Esophagus (tissue), 2 donors: ENCODE data around the gene FOSL1. TPM values are rescaled to one million over a fixed set of nuclear protein-coding genes. Genes with fewer than 3 reads are reported as not detected.
A peak's percentile ranks its signal among the peaks of the same experiment; 100 is the strongest.

Experiments used
- H3K27ac ChIP-seq, 2 donors: one replicate each; pipeline ENCODE4 v1.5.1; 2013; ENCODE audit warnings: low read depth in 2 of 2, mild to moderate bottlenecking in 2 of 2, inconsistent platforms in 1 of 2, low read length in 1 of 2, moderate library complexity in 1 of 2
- H3K27me3 ChIP-seq, 2 donors: one replicate each; pipeline ENCODE4 v1.6.1; 2013; ENCODE audit warnings: low read length in 2 of 2, control low read depth in 1 of 2, mild to moderate bottlenecking in 1 of 2; ENCODE audit not compliant: insufficient read depth in 2 of 2, control insufficient read depth in 1 of 2
- H3K36me3 ChIP-seq, 2 donors: one replicate each; pipeline ENCODE4 v1.6.1; 2013; ENCODE audit warnings: low read length in 1 of 2; ENCODE audit not compliant: control insufficient read depth in 2 of 2, insufficient read depth in 2 of 2
- H3K4me1 ChIP-seq, 2 donors: one replicate each; pipeline ENCODE4 v1.6.1; 2013; ENCODE audit warnings: low read length in 1 of 2; ENCODE audit not compliant: control insufficient read depth in 2 of 2, insufficient read depth in 2 of 2
- H3K4me3 ChIP-seq, 2 donors: one replicate each; pipeline ENCODE4 v1.5.1; 2013; ENCODE audit warnings: low read length in 2 of 2, mild to moderate bottlenecking in 2 of 2, low read depth in 1 of 2, moderate library complexity in 1 of 2
- H3K9me3 ChIP-seq, 2 donors: one replicate each; pipeline ENCODE4 v1.6.1; 2013; ENCODE audit warnings: mild to moderate bottlenecking in 2 of 2, low read depth in 1 of 2, low read length in 1 of 2, moderate library complexity in 1 of 2; ENCODE audit not compliant: control insufficient read depth in 2 of 2, insufficient read depth in 1 of 2
- WGBS, 2 donors: extraction: QIAGEN DNeasy Blood & Tissue Kit; methylation state at CpG; one replicate each; pipeline ENCODE4 v1.1.7; 2013; 5-methylcytosine and 5-hydroxymethylcytosine counted together
- polyA plus RNA-seq, 2 donors: library from polyadenylated mRNA; stranded (reverse); fragments of 200-250 nt; gene quantifications; one replicate each; pipeline ENCODE4 v1.2.3, GENCODE V29; 2013
- donor health status: healthy with polysubstance abuse.
- donor health status: Bipolar disorder and iron deficiency.

Gene FOSL1
- polyA plus RNA-seq = 10 to 100 TPM; 26.7 to 39.6 TPM

DNA sequence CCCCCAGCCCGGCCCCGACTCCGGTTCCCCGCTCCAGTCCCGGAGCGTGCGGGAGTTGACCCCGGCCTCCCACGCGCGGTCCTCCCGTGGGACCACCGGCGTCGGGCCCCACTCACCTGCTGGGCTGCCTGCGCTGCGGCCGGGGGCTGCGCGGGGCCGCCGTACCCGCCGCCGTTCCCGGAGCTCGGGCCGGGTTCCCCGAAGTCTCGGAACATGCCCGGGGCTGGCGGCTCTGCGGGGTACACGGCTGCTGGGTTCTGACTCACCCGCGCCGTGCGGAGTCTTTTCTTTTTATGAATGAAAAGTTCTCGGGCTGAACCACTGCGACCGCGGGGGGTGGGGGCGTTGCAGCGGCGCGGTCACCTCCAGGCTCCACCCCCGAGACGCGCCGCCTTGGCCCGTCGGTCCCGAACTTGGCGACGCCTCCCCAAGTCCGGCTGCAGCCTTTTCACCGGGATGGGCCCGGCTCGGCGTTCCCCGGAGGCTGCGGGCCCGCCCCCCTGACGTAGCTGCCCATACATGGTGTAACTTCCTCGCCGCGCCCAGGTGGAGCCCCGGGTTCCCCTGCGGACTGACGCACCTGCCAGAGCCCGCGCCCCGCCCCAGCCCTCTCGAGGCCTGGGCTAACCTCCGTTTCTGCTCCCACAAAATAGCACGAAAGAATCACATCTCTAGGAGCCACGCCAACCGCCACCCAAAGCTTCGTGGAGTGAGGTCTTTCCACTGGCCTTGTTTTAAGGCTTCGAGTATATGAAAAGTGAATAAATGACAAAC is at the start of gene FOSL1:
TSS of gene FOSL1 (minus strand) at position 264 of the 774 bp plus-strand sequence. CDS start at position 215, 49 bp downstream.
- no peaks in the 10 kb centered on the region for H3K27me3 ChIP-seq

DNA sequence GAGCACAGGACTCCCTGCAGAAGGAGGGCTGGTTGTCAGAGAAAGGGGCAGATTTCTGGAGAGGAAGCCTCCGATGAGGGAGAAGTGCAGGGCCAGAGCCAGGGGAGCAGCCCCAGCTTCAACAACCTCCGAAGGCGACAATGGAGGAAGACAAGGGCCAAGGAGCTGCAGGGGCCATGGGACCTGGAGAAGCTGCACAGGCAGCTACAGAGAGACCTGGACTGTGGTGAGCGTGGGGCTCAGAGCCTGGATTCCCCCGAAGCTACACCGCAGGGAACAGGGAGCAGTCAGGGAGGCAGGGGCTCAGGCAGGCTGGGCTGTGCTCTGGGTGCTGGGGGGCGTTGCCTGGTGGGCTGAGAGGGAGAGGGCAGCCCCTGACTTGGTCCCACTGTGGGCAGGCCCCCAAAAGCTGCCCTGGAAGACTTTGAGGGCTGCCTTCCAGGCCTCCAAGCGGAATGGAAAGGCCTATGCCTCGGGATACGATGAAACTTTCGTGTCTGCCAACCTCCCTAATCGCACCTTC is 47.5 kb upstream of the FOSL1 start:
- WGBS, 2 donors = 80 to 84% methylated on average over 12 of the region's 12 CpGs
- no peak overlapping the region for H3K4me3 ChIP-seq
- H3K4me1 ChIP-seq = no peaks in the 10 kb centered on the region
- H3K9me3 ChIP-seq = no peaks in the 10 kb centered on the region
- H3K27me3 ChIP-seq = no peaks in the 10 kb centered on the region
- H3K27ac ChIP-seq = no peak overlapping the region
- no peaks in the 10 kb centered on the region for H3K36me3 ChIP-seq

More for the DNA sequence above, at the start of gene FOSL1:
- Histone ChIP-seq H3K4me1 (peaks cover 0 to 10% of the 10 kb centered on the region in 2 donors), H3K4me3 (peak within 1 kb of the TSS; percentile 59 to 69), H3K9me3 (no peaks in the 10 kb centered on the region), H3K36me3 (no peaks in the 10 kb centered on the region), H3K27ac (peak within 1 kb of the TSS; percentile 89 to 96)
- WGBS, 2 donors = 2% methylated on average over 69 to 80 of the region's 80 CpGs

DNA sequence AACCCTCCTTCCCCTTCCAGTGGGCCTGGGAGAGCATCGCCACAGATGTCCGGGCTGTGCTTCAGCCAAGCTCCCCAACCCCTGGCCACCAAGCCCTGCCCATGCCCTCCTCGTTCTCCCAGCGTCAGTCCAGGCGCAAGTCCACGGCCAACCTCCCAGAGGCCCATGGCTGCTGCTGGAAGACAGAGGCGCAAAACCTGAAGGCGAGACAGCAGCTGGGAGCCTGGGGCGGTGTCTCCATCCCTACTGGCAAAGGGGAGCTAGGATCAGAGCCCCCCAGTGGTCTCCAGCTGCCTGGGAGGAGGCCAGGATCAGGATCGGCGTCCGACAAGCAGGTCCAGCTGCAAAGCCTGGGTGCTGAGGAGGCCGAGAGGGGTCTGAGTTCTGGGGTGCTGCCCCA is 46.9 kb upstream of the FOSL1 start:
- Histone ChIP-seq H3K9me3 (no peaks in the 10 kb centered on the region), H3K36me3 (no peaks in the 10 kb centered on the region), H3K4me1 (no peaks in the 10 kb centered on the region), H3K27ac (no peak overlapping the region), H3K27me3 (no peaks in the 10 kb centered on the region), H3K4me3 (no peak overlapping the region)
- 67 to 71% methylated on average over 13 of the region's 13 CpGs for WGBS, 2 donors

DNA sequence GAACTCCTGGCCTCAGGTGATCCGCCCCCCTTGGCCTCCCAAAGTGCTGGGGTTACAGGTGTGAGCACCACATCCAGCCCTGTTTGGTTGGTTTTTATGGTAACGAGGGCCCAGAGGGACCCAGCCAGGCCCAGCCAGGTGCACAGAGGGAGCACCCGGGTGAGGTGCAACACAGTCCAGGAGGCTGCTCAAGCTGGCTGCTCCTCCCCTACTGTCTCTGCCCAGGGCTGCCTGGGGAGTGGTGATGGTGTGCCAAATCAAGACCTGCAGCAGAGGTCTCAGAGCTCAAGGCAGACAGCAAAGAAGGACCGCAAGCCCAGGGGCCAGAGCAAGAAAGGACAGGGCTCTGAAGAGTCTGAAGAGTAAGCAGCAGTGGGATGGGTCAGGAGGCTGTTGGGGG is 46.5 kb upstream of the FOSL1 start:
- H3K27me3 ChIP-seq = no peaks in the 10 kb centered on the region
- no peaks in the 10 kb centered on the region for H3K9me3 ChIP-seq
- H3K36me3 ChIP-seq = no peaks in the 10 kb centered on the region
- WGBS, 2 donors = 79 to 81% methylated on average over 4 of the region's 4 CpGs
- H3K4me1 ChIP-seq = no peaks in the 10 kb centered on the region
- no peak overlapping the region for H3K27ac ChIP-seq
- no peak overlapping the region for H3K4me3 ChIP-seq

DNA sequence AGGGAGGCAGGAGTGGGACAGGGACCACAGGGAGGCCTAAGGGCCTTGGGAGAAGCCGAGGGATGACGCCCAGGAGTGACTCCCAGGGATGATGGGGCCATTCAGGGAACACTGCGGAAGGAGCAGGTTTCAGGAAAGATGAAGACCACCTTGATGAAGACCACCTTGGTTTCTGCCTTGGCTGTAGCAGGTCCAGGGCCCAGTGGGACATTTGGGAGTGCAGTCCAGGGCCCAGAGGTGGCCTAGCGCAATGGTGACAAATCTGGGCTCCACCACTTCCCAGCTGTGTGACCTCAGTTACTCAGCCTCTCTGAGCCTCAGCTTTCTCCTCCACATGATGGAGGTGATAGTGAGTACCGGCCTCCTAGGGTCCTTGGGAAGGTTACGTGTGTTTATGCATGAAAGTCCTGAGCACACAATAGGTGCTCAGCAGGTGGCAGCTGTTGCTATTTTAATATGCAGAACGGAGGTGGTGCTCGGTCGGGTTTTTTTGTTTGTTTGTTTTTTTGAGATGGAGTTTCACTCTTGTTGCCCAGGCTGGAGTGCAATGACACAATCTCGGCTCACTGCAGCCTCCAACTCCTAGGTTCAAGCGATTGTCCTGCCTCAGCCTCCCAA is 45.9 kb upstream of the FOSL1 start:
- Histone ChIP-seq H3K4me3 (no peak overlapping the region), H3K27ac (no peak overlapping the region), H3K36me3 (no peaks in the 10 kb centered on the region), H3K9me3 (no peaks in the 10 kb centered on the region), H3K4me1 (no peaks in the 10 kb centered on the region), H3K27me3 (no peaks in the 10 kb centered on the region)
- WGBS, 2 donors = 86 to 88% methylated on average over 11 of the region's 11 CpGs

DNA sequence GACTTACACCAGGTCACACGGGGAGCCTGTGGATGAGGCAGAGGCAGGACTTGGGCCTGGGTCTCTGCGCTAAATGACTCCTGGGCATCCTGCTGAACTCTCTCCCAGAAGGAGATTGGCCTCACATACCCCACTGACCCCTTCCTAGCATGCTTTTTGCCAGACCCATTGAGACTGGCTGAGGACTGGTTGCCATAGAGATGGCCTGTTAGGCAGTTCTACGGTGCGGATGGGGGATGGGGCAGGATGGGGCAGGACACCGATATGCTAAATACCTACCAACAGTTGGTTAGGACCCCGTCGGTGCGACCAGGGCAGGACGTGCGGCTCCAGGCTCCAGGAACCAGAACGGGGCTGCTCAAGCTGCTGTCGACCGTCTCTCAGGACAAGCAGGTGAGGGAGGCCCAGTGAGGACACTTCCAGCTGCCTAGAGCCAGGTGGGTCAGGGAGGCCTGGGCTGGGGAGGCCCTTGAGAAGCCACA is 45.3 kb upstream of the FOSL1 start, which contains the start of gene TSGA10IP:
TSS of gene TSGA10IP (plus strand) at position 51 of the 482 bp plus-strand sequence. CDS start at position 247, 196 bp downstream.
- no peak within 1 kb of the TSS for H3K4me3 ChIP-seq
- no peaks in the 10 kb centered on the region for H3K9me3 ChIP-seq
- 75 to 77% methylated on average over 13 of the region's 13 CpGs for WGBS, 2 donors
- H3K27ac ChIP-seq = no peak within 1 kb of the TSS
- H3K36me3 ChIP-seq = no peaks in the 10 kb centered on the region
- H3K4me1 ChIP-seq = no peaks in the 10 kb centered on the region
- no peaks in the 10 kb centered on the region for H3K27me3 ChIP-seq

DNA sequence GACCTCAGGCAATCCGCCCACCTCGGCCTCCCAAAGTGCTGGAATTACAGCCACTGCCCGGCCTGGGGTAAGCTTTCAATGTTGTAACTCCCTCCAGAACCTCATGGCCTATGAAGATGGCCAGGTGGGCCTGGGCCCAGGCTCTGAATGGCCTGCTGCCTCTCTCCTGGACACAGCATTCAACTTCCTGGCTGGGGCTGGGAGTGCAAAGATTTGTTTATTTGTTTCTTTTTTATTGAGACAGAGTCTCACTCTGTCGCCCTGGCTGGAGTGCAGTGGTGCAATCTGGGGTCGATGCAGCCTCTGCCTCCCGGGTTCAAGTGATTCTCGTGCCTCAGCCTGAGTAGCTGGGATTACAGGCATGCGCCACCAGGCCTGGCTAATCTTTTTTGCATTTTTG is 44.6 kb upstream of the FOSL1 start:
- 80 to 83% methylated on average over 8 of the region's 8 CpGs for WGBS, 2 donors
- no peaks in the 10 kb centered on the region for H3K27me3 ChIP-seq
- H3K9me3 ChIP-seq = no peaks in the 10 kb centered on the region
- no peaks in the 10 kb centered on the region for H3K4me1 ChIP-seq
- no peak overlapping the region for H3K4me3 ChIP-seq
- no peaks in the 10 kb centered on the region for H3K36me3 ChIP-seq
- H3K27ac ChIP-seq = no peak overlapping the region

DNA sequence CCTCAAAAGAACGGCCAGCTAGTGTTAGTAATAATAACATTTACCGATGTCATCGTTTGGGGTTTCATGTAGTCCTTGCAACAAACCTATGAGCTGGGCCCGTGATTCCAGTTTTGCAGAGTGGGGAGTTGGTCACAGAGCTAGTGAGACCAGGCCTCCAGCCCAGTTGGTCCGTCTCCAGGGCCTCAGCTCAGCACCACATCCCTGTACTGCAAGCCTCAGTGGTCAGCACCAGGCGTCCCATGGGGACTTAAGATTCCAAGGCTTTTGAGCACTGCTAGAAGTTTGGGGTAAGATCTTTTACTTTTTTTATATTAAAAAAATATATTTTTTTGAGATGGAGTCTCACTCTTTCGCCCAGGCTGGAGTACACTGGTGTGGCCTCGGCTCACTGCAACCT is 44.0 kb upstream of the FOSL1 start:
- Histone ChIP-seq H3K9me3 (no peaks in the 10 kb centered on the region), H3K27me3 (no peaks in the 10 kb centered on the region), H3K4me3 (no peak overlapping the region), H3K27ac (no peak overlapping the region), H3K36me3 (no peaks in the 10 kb centered on the region), H3K4me1 (no peaks in the 10 kb centered on the region)
- WGBS, 2 donors = 86 to 92% methylated on average over 8 of the region's 8 CpGs

DNA sequence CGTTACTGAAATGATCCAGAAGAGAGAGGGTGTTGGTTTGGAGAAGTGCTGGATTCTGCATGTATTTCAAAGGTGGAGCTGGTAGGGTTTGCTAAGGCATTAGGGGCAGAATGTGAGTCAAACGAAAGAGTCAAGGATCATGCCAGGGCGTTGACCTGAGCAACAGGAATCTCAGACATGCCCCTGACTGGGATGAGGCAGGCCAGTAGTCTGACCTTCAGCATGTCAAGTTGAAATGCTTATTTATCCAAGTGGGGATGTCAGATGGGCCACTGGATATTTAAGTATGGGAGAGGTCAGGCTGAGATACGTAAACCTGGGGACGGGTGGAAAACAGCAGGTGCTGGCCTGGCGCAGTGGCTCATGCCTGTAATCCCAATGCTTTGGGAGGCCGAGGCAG is 42.3 kb upstream of the FOSL1 start:
- no peaks in the 10 kb centered on the region for H3K27me3 ChIP-seq
- no peak overlapping the region for H3K4me3 ChIP-seq
- no peaks in the 10 kb centered on the region for H3K36me3 ChIP-seq
- no peaks in the 10 kb centered on the region for H3K9me3 ChIP-seq
- 76 to 83% methylated on average over 7 of the region's 7 CpGs for WGBS, 2 donors
- H3K27ac ChIP-seq = no peak overlapping the region
- no peaks in the 10 kb centered on the region for H3K4me1 ChIP-seq
